Measurements from ENCODE around the gene TSC22D4. TPM values are rescaled to one million over a fixed set of nuclear protein-coding genes. Genes with fewer than 3 reads are reported as not detected.

Gene TSC22D4
- total RNA-seq, 2 experiments from 2014 or later: 46.0 to 48.7 TPM

DNA sequence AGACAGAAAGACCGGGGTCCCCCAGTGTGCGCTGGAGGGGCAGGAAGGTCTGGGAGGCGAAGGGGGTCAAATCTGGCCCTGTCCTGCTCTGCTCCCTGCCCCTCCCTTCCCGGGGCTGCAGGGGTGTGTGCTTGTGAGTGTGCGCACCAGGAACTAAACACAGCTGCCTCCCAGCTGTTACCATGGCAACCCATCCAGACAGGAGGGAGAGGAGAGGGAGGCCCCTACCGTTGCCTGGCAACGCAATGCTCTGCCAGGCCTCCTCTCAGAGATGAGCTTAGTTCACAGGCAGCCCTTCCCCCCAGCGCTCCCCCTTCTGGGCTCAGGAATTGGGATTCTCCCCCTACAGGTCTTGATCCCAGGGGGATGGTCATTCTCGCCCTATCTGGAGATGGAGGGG is 10.8 kb upstream of the TSC22D4 start:
- Mint-ChIP-seq H3K27me3 (ENCODE audit: low read depth) (peaks cover 2% of the 10 kb centered on the region), H3K4me3 (no peak overlapping the region), H3K36me3 (ENCODE audit: low read depth) (no peaks in the 10 kb centered on the region), H3K4me1 (ENCODE audit: low read depth) (peaks cover 13% of the 10 kb centered on the region), H3K27ac (no peak overlapping the region), H3K9me3 (no peaks in the 10 kb centered on the region)
- CTCF ChIA-PET: interaction anchor here (1.1 to 1.4 kb wide), 2 partner anchors 15 to 48 kb away, joined by 3 read pairs; no protein-coding TSS in a partner anchor
- peak; percentile 48 for DNase-seq
- intact Hi-C loops (cut with micrococcal nuclease): no loop called here

DNA sequence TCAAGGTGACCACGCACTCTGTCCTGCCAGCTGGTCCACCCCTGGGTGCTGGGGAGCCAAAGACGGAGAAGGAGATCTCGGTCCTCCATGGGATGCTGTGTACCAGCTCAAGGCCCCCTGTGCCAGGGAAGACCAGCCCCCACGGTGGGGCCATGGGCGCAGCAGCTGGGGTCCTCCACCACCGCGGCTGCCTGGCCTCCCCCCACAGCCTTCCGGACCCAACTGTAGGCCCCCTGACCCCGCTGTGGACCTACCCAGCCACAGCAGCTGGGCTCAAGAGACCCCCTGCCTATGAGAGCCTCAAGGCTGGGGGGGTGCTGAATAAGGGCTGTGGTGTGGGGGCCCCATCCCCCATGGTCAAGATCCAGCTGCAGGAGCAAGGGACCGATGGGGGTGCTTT is 10.1 kb upstream of the TSC22D4 start:
- peaks cover 13% of the 10 kb centered on the region for H3K4me1 Mint-ChIP-seq (ENCODE audit: low read depth)
- peaks cover 2% of the 10 kb centered on the region for H3K27me3 Mint-ChIP-seq (ENCODE audit: low read depth)
- H3K36me3 Mint-ChIP-seq (ENCODE audit: low read depth): no peaks in the 10 kb centered on the region
- no peak for DNase-seq
- H3K27ac Mint-ChIP-seq: no peak overlapping the region
- no peaks in the 10 kb centered on the region for H3K9me3 Mint-ChIP-seq
- CTCF ChIA-PET: interaction anchor here (0.9 to 1.4 kb wide), 4 partner anchors 15 to 70 kb away, joined by 3 to 4 read pairs (median 3); no protein-coding TSS in a partner anchor
- no peak overlapping the region for H3K4me3 Mint-ChIP-seq
- intact Hi-C loops (cut with micrococcal nuclease): no loop called here

DNA sequence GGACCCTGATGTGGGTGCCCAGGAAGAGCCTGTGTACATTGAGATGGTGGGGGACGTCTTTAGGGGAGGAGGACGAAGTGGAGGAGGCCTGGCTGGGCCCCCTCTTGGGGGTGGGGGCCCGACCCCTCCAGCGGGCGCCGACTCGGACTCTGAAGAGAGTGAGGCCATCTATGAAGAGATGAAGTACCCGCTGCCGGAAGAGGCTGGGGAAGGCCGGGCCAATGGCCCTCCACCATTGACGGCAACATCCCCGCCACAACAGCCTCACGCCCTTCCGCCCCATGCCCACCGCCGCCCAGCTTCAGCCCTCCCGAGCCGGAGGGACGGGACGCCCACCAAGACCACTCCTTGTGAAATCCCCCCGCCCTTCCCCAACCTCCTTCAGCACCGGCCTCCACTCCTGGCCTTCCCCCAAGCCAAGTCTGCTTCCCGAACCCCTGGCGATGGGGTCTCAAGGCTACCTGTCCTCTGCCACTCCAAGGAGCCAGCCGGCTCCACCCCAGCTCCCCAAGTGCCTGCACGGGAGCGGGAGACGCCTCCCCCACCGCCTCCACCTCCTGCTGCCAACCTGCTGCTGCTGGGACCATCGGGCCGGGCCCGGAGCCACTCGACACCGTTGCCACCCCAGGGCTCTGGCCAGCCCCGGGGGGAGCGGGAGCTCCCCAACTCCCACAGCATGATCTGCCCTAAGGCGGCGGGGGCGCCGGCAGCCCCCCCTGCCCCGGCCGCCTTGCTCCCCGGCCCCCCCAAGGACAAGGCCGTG is 9.5 kb upstream of the TSC22D4 start:
- CTCF ChIA-PET: interaction anchor here (0.9 to 1.4 kb wide), 4 partner anchors 14 to 71 kb away, joined by 3 to 4 read pairs (median 3); no protein-coding TSS in a partner anchor
- Mint-ChIP-seq H3K4me1 (ENCODE audit: low read depth) (peaks cover 10% of the 10 kb centered on the region), H3K4me3 (no peak overlapping the region), H3K9me3 (no peaks in the 10 kb centered on the region), H3K27me3 (ENCODE audit: low read depth) (peaks cover 2% of the 10 kb centered on the region), H3K27ac (no peak overlapping the region), H3K36me3 (ENCODE audit: low read depth) (no peaks in the 10 kb centered on the region)
- no peak for DNase-seq
- intact Hi-C loops (cut with micrococcal nuclease): no loop called here

- intact Hi-C loops (cut with micrococcal nuclease): no loop called here
- Mint-ChIP-seq H3K4me1 (ENCODE audit: low read depth) (peaks cover 11% of the 10 kb centered on the region), H3K27me3 (ENCODE audit: low read depth) (no peaks in the 10 kb centered on the region), H3K4me3 (no peak overlapping the region), H3K9me3 (no peaks in the 10 kb centered on the region), H3K27ac (no peak overlapping the region), H3K36me3 (ENCODE audit: low read depth) (no peaks in the 10 kb centered on the region)
- no peak for DNase-seq
- CTCF ChIA-PET: interaction anchor here (0.5 to 0.6 kb wide), 3 partner anchors 10 to 206 kb away, joined by 3 to 4 read pairs (median 3); no protein-coding TSS in a partner anchor
Observed at GRCh38 chr7:100486753-100487446, 7.9 kb upstream of the TSC22D4 start.

- no peak overlapping the region for H3K27ac Mint-ChIP-seq
- no peaks in the 10 kb centered on the region for H3K27me3 Mint-ChIP-seq (ENCODE audit: low read depth)
- H3K36me3 Mint-ChIP-seq (ENCODE audit: low read depth): no peaks in the 10 kb centered on the region
- H3K4me3 Mint-ChIP-seq: no peak overlapping the region
- H3K4me1 Mint-ChIP-seq (ENCODE audit: low read depth): peaks cover 11% of the 10 kb centered on the region
- no peaks in the 10 kb centered on the region for H3K9me3 Mint-ChIP-seq
- intact Hi-C loops (cut with micrococcal nuclease): no loop called here
- no peak for DNase-seq
- CTCF ChIA-PET: interaction anchor here (0.5 to 1.0 kb wide), 3 partner anchors 11 to 73 kb away, joined by 3 to 5 read pairs (median 4); no protein-coding TSS in a partner anchor
Observed at GRCh38 chr7:100486111-100486636, 7.2 kb upstream of the TSC22D4 start.

- Mint-ChIP-seq H3K36me3 (ENCODE audit: low read depth) (no peaks in the 10 kb centered on the region), H3K9me3 (no peaks in the 10 kb centered on the region), H3K27me3 (ENCODE audit: low read depth) (no peaks in the 10 kb centered on the region), H3K4me3 (no peak overlapping the region), H3K27ac (no peak overlapping the region), H3K4me1 (ENCODE audit: low read depth) (peaks cover 11% of the 10 kb centered on the region)
- no peak for DNase-seq
- intact Hi-C loops (cut with micrococcal nuclease): no loop called here
- CTCF ChIA-PET: interaction anchor here (0.8 to 1.0 kb wide), 3 partner anchors 31 to 80 kb away, joined by 3 to 5 read pairs (median 5); no protein-coding TSS in a partner anchor
Observed at GRCh38 chr7:100485471-100485876, 6.5 kb upstream of the TSC22D4 start.

DNA sequence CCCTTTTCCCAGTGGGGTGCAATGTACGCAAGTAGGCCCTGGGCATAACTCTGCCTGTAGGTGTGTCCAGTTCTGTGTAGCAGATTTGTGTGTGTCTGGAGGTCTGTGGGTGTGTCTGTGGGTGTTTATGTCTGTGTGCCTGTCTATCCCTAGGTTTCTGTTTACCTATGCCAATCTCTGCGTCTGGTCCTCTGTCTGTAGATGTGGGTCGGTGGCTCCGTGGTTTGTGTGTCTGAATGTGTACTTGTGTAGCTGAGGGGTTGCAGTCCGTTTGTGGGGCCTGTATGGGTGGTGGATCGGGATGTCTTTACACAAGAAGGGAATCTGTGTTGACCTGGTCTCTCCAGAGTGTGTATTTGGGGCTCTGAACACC is 5.6 kb upstream of the TSC22D4 start:
- no peaks in the 10 kb centered on the region for H3K36me3 Mint-ChIP-seq (ENCODE audit: low read depth)
- CTCF ChIA-PET: interaction anchor here (0.8 kb wide), 1 partner anchor 80 kb away, joined by 5 read pairs; no protein-coding TSS in a partner anchor
- H3K27me3 Mint-ChIP-seq (ENCODE audit: low read depth): no peaks in the 10 kb centered on the region
- peaks cover 13% of the 10 kb centered on the region for H3K4me1 Mint-ChIP-seq (ENCODE audit: low read depth)
- DNase-seq: no peak
- no peak overlapping the region for H3K4me3 Mint-ChIP-seq
- no peaks in the 10 kb centered on the region for H3K9me3 Mint-ChIP-seq
- intact Hi-C loops (cut with micrococcal nuclease): no loop called here
- no peak overlapping the region for H3K27ac Mint-ChIP-seq

GRCh38 chr7:100483722-100484672 is 5.0 kb upstream of the TSC22D4 start, which contains the start of gene NYAP1:
TSS of gene NYAP1 (plus strand) at chr7:100483927. CDS start at chr7:100485312, 1,385 bp downstream.
- intact Hi-C loops (cut with micrococcal nuclease): loop anchor here (1.0 kb wide), 2 partner anchors 15 to 75 kb away; no protein-coding TSS in a partner anchor
- no peak for DNase-seq
- CTCF ChIA-PET: interaction anchor here (2.3 kb wide), 1 partner anchor 59 kb away, joined by 9 read pairs; no protein-coding TSS in a partner anchor
- Mint-ChIP-seq H3K27ac (no peak within 1 kb of the TSS), H3K9me3 (no peaks in the 10 kb centered on the region), H3K4me1 (ENCODE audit: low read depth) (peaks cover 14% of the 10 kb centered on the region), H3K4me3 (peak within 1 kb of the TSS; percentile 76), H3K36me3 (ENCODE audit: low read depth) (no peaks in the 10 kb centered on the region), H3K27me3 (ENCODE audit: low read depth) (no peaks in the 10 kb centered on the region)

GRCh38 chr7:100483090-100483721 is 4.2 kb upstream of the TSC22D4 start:
- peaks cover 1% of the 10 kb centered on the region for H3K36me3 Mint-ChIP-seq (ENCODE audit: low read depth)
- peaks cover 12% of the 10 kb centered on the region for H3K4me1 Mint-ChIP-seq (ENCODE audit: low read depth)
- intact Hi-C loops (cut with micrococcal nuclease): loop anchor here (1.0 kb wide), 2 partner anchors 14 to 76 kb away; no protein-coding TSS in a partner anchor
- no peak overlapping the region for H3K27ac Mint-ChIP-seq
- CTCF ChIA-PET: interaction anchor here (0.6 to 5.4 kb wide), 21 partner anchors 11 to 103 kb away, joined by 3 to 45 read pairs (median 4); partner anchors contain the start of genes FBXO24 and LRCH4
- peak; percentile 75 for DNase-seq
- H3K4me3 Mint-ChIP-seq: peak overlapping the region; percentile 76
- no peaks in the 10 kb centered on the region for H3K9me3 Mint-ChIP-seq
- H3K27me3 Mint-ChIP-seq (ENCODE audit: low read depth): no peaks in the 10 kb centered on the region

- H3K27me3 Mint-ChIP-seq (ENCODE audit: low read depth): no peaks in the 10 kb centered on the region
- no peak overlapping the region for H3K27ac Mint-ChIP-seq
- CTCF ChIA-PET: interaction anchor here (0.6 to 5.4 kb wide), 23 partner anchors 11 to 103 kb away, joined by 3 to 45 read pairs (median 4); partner anchors contain the start of genes FBXO24 and LRCH4
- DNase-seq: no peak
- peaks cover 3% of the 10 kb centered on the region for H3K36me3 Mint-ChIP-seq (ENCODE audit: low read depth)
- intact Hi-C loops (cut with micrococcal nuclease): loop anchor here (1.0 kb wide), 2 partner anchors 13 to 77 kb away; no protein-coding TSS in a partner anchor
- no peaks in the 10 kb centered on the region for H3K9me3 Mint-ChIP-seq
- peak overlapping the region; percentile 76 for H3K4me3 Mint-ChIP-seq
- H3K4me1 Mint-ChIP-seq (ENCODE audit: low read depth): peaks cover 12% of the 10 kb centered on the region
Observed at GRCh38 chr7:100482728-100483089, 3.7 kb upstream of the TSC22D4 start.

DNA sequence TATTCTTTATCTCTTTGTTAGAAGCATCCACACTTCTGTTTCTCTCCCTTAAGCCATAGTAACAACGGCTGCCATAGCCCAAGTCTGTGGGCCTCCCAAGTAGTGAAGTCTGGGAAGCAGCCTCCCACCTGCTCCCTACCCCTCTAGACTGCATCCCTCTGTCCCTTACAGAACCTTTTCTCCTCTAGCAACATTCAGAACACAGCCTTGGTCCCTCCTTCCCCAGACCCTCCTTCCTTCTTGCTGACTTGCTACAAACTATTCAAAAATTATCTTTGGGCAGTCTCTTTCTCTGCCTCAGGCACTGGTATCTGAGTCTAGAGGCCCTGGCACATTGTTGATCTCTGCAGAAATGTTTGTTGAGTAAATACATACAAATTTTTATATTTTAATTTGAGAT is 2.5 kb upstream of the TSC22D4 start:
- DNase-seq: no peak
- peaks cover 3% of the 10 kb centered on the region for H3K36me3 Mint-ChIP-seq (ENCODE audit: low read depth)
- intact Hi-C loops (cut with micrococcal nuclease): no loop called here
- no peak overlapping the region for H3K27ac Mint-ChIP-seq
- no peaks in the 10 kb centered on the region for H3K9me3 Mint-ChIP-seq
- H3K4me3 Mint-ChIP-seq: no peak overlapping the region
- CTCF ChIA-PET: interaction anchor here (1.0 to 5.4 kb wide), 7 partner anchors 11 to 91 kb away, joined by 3 to 45 read pairs (median 8); no protein-coding TSS in a partner anchor
- peaks cover 19% of the 10 kb centered on the region for H3K4me1 Mint-ChIP-seq (ENCODE audit: low read depth)
- no peaks in the 10 kb centered on the region for H3K27me3 Mint-ChIP-seq (ENCODE audit: low read depth)

Measured in activated naive CD4-positive, alpha-beta T cell treated with anti-CD3 and anti-CD28 coated beads for 36 hours (primary cell).